WI38 (cell line): ENCODE measurements around the gene TNFRSF21.

Source experiments
- H3K4me3 ChIP-seq: 2 replicates; pipeline ENCODE4 v1.5.1; 2011; ENCODE audit warnings: low read depth, mild to moderate bottlenecking, control low read depth, low read length
- CTCF ChIP-seq: IDR thresholded peaks from 2 replicates; pipeline ENCODE4 v1.5.1; 2012; ENCODE audit warnings: low read depth, mild to moderate bottlenecking, control low read depth, low read length

The TNFRSF21 gene

GRCh38 chr6:47300417-47300816 is 9.3 kb downstream of the TNFRSF21 start:
- no peak for TF ChIP-seq CTCF

GRCh38 chr6:47299965-47300364 is 9.7 kb downstream of the TNFRSF21 start:
- TF ChIP-seq CTCF = no peak
- H3K4me3 ChIP-seq = no peak overlapping the region

More at GRCh38 chr6:47300417-47300816, 9.3 kb downstream of the TNFRSF21 start:
- no peak overlapping the region for H3K4me3 ChIP-seq

- no peak for TF ChIP-seq CTCF
- no peak overlapping the region for H3K4me3 ChIP-seq
Measured at GRCh38 chr6:47298475-47298874, 11.2 kb downstream of the TNFRSF21 start.

- H3K4me3 ChIP-seq = no peak overlapping the region
- no peak for TF ChIP-seq CTCF
Measured at GRCh38 chr6:47294990-47295389, 14.7 kb downstream of the TNFRSF21 start.

GRCh38 chr6:47292944-47293343 is 16.8 kb downstream of the TNFRSF21 start:
- no peak overlapping the region for H3K4me3 ChIP-seq
- no peak for TF ChIP-seq CTCF

- TF ChIP-seq CTCF = no peak
- no peak overlapping the region for H3K4me3 ChIP-seq
Measured at GRCh38 chr6:47292027-47292426, 17.7 kb downstream of the TNFRSF21 start.

- no peak for TF ChIP-seq CTCF
- H3K4me3 ChIP-seq = no peak overlapping the region
Measured at GRCh38 chr6:47290124-47290834, 19.4 kb downstream of the TNFRSF21 start.
